Hematopoietic multipotent progenitor cell treated with erythropoietin and hydrocortisone succinate and interleukin-3 and kit ligand, for 17 days (in vitro differentiated cells): ENCODE measurements around the gene KIAA0319L.

ENCODE experiments used
- DNase-seq: peaks from one replicate; pipeline ENCODE4 v3.0.0-alpha.2; 2015; ENCODE audit warnings: low spot score

The KIAA0319L gene

DNA sequence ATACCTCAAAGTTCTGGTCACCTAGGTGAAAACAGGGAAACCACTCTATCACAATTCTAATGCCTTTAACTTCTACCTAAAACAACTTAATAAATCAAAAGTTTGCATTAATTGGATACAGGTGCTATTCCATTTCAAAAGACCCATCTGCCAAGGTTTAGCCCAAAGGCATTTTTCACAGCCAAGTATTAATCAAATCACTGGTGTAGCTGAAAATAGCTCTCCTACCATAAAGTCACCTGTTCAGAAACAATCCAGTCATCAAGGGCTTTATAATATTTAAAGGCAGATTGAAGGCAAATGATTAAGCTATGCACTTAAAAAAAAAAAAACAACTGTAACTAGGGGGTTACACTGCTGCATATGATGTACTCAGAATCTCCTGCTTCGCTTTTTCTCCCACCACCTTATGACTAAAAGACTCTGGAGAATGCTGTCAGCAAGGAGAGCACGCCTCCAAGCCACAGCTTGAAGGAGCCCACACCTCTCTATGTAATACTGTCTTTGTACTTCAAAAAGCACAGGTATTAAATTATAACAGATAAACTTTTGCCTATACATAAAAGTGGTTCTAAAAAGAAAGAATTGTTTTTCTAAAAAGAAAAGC, 20.5 kb downstream of the KIAA0319L start:
- DNase-seq: no peak

DNA sequence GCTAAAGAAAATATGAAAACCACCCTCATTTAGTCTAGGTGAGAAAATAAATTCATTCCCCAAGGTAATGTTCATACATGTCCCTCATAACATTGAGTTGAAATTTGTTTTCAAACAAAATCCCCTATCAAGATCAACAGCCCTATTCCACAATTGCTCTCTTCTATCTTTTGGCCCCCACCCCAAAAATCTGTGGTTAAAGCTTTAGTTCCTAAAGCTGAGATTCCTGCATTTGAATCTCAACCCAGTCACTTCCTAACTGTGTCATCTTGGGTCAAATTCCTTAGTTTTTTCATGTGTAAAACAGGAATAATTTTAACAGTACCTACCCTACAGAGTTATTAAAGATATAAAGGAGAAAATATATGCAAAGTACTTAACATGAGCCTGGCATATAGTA, 22.0 kb downstream of the KIAA0319L start:
- DNase-seq: no peak

DNA sequence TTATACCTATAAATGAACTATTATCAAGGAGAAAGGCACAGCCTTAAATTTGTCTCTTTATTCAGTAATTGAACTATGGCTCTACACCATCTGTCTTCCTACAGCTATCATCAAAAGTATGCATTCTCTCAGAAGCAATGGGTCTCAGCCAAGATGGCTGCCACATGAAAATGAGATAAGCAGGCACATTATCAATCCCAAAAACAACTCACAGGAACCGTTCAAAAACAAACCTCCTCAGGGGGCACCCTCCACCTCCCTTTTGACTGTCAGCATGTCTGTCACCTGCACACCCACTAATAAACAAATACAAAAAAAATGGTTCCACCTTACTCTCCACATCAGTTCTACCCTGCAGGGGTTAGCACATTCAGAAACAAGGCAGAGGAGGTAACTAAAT, 23.6 kb downstream of the KIAA0319L start:
- DNase-seq: peak; percentile 34

DNA sequence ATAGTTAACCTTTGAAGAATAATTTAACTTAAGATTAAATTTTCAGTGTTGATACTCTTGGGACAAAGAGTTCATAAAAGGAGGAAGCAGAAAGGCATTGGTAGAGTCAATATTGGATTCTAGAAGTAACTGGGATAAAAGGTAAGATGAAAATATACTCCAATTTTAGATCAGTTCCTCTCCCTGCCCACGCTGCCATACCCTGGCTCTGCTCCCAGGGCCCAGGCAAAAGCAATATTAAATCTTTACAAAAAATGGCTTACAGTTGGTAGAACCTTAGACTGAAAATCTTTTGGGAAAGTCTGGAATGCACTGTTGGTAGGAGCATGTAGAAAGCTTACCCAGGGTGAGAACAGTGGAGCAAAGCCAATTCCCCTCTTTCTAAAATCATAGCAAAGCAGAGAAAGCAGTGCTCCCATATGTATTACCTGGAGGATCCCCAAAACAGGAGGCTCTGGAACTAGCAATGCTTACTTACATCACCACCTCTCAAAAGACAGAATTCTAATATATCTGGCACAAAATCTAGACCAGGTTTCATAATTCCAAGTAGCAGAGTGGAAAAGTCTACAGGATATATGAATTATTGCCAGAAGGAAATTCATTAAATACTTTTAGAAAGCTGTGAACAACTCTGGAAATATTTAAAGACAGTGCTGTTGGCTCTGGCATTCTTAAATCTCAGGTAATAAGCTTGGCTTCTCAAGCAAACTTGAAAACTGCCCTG, 24.5 kb downstream of the KIAA0319L start:
- no peak for DNase-seq

DNA sequence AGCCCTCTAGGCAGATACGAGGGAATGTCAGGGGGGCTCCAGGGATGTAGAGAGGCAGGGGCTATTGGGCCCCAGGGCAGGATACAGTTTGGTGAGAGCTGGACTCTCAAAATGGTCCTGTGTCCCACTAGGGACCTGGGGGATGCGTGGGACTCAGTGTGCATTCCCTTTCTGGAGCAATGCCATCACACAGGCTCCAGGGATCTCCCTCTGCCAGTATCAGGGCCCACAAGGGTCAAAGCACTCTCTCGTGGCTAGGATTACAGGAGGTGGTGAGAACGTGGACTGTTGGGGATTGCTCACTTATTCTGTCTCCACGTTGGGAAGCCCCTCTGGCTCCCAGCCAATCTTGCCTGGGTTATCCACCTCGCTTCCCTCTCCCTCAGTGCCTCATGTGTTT, 25.8 kb downstream of the KIAA0319L start:
- DNase-seq: no peak

DNA sequence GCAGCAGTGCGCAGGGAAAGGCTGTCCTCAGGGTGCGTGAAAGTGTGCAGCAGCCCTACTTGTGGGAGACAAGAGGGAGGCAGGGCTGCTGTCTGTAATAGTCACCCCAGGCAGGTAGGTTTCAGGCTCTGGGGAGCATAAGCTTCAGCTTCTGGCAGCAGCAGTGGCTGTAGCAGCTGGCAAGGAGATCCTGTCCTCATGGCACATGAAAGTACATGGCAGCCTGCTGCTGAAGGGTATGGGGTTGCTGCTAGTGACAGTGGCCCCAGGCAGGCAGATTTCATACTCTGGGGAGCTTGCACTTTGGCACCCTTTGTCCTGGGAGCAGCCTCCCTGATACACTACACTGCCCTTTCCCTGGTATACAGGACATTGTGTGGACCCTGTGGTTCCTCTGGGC, 26.3 kb downstream of the KIAA0319L start:
- no peak for DNase-seq

DNA sequence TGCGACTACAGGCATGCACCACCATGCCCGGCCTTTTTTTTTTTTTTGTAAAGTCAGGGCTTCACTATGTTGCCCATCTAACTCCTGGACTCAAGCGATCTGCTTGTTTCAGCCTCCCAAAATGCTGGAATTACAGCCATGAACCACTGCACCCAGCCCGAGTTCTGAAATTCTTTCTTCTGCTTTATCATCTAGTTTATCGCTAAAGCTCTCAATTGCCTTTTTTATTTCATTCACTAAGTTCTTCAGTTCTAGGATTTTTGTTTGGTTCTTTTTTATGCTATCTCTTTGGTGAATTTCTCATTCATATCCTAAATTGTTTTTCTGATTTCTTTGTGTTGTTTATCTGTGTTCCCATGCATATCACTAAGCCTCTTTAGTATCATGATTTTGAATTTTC, 27.0 kb downstream of the KIAA0319L start:
- DNase-seq: no peak

DNA sequence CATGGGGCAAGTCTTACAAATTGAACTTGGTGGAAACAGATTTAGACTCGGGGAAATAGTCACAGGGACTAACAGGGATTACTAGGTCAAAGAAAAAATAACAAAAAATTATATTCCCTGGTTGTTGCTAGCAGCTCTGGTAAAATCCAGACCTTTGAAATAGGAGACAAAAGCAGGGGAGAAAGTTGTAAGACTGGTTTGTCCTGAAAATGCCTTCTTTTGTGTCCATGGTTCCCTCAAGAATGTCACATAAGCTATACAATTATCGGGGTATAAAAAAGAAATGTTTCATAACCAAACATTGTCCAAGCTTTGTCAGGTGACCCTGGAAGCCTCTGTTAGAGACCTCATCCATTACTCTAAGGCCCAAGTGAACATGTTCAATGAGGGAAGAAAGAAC, 33.1 kb downstream of the KIAA0319L start:
- DNase-seq: no peak

DNA sequence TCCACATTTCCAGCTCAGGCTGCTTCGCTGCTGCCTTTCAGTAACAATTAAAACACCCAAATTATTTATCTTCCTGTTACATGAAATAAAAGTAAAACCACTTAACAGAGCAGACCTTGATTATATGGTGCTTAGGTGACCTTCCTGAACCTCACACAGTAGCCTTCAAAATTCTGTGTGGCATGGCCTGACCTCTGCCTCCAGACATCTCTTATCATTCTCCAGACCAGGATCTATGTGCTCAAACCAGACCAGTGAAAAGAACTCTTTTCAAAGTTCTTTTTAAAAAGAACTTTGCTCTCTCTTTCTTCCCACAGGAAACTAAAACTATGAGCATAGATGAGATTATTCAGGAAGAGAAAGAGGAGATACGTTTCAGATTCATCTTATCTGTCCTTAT, 37.8 kb downstream of the KIAA0319L start:
- DNase-seq: no peak

DNA sequence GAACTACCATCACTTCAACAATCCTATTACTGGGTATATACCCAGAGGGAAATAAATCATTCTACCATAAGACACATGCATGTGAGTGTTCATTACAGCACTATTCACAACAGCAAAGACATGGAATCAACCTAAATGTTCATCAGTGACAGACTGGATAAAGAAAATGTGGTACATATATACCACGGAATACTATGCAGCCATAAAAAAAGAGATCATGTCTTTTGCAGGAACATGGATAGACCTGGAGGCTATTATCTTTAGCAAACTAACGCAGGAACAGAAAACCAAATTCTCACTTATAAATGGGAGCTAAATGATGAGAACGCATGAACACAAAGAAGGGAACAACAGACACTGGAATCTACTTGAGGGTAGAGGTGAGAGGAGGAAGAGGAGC, 39.0 kb downstream of the KIAA0319L start:
- no peak for DNase-seq

DNA sequence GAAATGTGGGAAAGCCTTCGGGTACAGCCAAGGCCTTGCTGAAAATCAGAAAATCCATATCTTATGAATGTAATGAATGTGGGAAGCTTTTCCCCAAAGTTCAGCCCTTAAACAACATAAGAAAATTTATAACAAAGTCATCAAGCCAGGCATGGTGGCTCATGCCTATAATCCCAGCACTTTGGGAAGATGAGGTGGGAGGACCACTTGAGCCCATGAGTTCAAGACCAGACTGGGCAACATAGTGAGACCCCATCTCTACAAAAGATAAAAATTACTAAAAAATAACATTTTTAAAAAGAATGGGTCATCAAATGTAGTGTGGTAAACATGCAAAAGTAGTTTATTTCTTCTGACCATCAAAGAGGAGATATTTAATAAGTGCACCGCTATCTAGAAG, 45.9 kb downstream of the KIAA0319L start:
- no peak for DNase-seq

DNA sequence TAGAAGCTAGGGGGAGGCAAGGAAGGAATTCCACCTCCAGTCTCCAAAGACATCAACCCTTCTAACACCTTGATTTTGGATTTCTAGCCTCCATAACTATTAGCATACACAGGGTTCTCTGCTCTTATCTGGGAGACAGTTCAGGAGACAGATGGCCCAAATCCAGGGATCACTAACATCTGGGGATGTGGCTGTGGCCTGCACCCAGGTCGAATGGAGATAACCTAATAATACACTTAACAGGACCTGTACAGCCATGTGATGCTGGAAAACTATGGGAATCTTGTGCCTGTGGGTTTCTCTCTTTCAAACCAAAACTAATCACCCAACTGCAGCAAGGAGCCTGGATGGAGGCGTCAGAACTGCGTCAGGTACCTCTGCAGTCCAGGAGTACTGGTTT, 47.6 kb downstream of the KIAA0319L start:
- no peak for DNase-seq

DNA sequence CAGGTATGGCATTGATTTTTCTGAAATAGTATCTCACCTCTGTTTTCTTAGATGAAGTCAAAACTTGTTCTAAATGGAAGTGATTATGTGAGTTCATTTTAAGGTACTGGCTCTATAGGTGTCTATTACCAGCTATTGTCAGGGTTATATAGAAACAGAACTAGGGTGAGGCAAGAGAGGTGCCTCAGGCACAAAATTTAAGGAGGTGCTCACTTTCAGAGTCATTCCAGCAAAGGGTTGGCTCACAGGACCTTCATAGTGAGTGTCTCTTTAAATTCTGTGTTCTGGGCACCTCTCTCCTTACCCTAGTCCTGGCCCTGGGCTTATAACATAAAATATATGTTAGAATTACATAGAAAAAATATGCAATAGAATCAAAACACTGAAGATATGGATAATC, 49.3 kb downstream of the KIAA0319L start:
- DNase-seq: no peak

DNA sequence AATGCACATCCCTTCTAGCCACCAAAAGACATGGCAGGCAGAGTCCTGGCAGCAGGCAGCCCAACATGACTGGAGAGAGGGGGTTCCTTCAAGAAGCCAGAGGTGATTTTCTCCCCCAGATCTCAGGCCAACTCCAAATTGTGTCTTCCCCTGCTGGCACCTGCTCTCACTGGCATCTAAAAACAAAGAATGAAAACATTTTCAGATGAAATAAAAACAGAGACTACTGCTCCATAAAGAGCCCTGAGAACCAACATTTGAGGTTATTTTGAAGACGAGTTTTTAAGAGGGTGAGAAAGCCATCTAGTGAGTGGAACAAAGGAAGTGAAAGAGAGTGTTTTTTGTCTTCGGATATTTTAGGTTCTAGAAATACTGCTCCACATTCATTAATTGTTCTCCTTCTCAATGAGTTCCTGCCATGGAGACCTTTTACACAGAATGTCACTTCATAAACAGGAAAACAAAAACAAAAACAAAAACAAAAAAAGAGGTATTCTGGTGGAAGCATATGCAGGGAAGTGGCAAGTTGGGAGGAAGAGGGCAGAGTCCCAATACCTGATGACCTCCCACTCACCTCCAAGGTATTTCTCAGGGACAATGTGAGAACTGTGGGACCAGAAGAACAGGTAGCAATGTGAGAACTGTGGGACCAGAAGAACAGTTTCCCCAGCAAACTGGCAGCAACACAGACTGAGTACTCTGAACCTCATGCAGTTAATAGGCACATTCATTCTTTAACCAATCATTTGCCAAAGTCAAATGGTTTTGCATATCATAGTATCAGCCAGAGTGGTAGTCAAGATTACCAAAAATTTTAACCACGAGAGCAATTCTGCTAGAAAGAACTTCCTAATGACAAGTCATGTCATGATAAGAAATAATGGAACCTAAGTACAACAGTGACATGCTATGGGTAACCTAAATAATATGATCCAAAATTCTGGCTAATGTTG, 50.0 kb downstream of the KIAA0319L start:
- peak; percentile 31 for DNase-seq

DNA sequence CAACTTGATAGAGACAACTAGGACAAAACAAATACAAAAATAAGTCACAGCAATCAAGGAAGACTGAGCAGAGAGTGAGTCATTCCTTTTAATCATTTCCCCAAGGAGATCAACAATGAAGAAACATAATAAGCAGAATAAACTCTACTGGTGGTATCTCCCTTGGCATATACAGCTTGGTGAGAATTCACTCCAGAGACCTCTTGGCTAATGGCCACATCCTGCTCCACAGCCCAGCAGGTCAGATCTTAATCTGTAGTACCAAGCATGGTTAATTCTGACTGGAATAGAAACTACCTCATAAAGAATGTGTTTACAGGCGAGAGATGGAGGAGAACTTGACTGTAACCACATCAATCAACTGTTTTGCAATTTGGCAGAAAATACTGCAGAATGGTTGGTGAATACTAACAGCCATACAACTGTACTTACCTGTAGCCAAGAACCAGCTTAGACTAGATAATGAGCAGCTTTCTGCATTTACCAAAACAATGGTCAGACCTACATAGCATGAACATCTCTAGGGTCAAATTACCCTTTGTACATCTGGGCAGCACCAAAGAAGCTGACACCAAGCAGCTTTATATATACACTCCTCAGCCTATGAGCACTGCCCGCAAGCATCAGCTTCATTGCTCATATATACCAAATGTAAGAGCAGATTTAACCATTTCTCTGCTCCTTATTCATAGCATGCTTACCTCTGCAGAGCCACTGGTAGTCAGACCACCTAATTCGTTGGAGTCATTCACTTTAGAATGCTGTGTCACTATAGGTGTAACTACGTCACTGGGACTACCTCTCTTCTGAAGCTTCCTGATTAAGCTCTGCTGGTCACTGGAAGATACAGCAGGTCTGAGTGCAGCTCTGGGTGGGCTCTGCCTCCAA, 51.0 kb downstream of the KIAA0319L start:
- peak; percentile 77 for DNase-seq

DNA sequence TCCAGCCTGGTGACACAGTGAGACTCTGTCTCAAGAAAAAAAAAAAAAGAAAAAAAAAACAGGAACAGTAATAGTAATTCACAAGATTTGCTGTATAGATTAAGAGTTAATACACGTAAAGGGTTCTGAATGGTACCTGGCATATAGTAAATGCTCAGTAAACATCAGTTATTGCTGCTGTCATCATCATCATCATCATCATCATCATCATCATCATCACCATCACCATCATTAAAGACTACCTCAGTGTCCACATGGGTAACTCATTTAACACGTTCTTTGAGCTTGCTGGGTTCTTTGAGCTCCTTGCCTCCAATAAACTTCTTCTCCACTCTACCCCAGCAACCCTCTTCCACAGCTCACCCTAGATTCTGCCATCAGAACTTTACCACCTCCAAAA, 55.0 kb downstream of the KIAA0319L start:
- no peak for DNase-seq

DNA sequence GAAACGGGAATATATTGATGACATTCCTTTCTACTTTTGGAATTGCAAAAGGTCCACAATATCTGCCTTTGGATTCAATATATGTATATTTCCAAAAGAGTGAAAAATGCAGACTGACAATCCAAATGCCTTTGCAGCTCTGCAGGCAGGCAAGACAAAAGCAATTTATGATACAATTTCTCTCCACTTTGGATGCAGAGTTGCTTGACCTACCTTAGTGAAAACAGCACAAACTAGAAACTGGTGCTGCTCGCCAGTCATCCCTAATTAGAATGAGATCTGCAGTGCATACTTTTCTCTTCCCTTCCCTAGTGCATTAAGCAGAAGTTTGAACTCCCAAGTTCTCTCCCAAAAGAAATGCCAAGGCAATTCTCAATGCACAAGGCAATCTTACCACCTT, 56.8 kb downstream of the KIAA0319L start:
- peak; percentile 12 for DNase-seq

DNA sequence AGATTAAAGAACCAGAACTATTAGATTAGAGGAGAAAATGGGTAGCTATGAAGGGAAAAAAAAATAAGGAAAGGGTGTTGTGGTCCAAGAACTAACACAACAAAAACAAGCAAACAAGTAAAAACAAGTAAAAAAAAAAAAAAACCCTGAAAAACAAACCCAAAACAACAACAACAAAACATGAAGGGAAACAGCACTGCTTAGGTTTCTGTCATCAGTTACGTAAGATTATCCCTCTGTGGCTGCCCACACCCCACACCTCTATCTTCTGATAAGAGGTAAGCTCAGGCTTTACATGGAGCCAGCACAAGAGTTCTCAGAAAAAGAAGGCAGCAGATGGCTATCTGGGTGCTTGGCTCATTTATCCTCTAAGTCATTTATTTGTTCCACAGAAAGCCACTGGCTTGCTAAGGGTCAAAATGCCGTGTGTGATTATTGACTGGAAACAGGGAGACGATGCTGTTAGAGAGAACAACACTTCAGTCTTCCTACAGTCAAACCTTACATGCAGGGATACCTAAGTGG, 57.5 kb downstream of the KIAA0319L start:
- DNase-seq: peak; percentile 69

DNA sequence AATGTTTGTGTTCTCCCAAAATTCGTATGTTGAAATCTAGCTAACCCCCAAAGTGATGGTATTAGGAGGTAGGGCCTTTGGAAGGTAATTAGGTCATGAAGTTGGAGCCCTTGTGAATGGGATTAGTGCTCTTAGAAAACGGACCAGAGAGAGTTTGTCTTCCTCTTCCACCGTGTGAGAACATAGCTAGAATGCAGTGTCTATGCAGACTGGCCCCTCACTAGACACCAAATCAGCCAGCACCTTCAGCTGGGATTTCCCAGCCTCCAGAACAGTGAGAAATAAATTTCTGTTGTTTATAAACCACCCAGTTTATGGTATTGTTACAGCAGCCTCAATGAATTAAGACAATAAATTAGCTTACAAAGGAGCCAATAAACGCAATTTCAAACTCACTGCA, 58.0 kb downstream of the KIAA0319L start:
- DNase-seq: no peak

DNA sequence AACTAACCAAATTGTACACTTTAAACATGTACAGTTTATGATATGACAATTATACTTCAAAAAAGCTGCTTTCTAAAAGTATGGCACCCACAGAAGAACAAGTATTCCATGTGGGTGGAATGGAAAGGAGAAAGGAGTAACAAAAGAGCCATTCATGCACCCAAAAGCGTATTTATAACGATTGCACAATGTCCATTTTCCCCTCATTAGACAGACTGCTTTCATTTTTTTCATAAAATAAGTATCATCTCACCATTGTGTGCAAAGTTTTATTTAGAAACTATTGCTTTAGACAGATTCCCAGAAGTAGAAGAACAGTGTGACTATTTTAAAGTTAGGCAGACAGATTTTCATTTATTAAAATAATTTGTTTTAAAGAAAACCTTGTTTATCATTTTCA, 59.6 kb downstream of the KIAA0319L start:
- no peak for DNase-seq

DNA sequence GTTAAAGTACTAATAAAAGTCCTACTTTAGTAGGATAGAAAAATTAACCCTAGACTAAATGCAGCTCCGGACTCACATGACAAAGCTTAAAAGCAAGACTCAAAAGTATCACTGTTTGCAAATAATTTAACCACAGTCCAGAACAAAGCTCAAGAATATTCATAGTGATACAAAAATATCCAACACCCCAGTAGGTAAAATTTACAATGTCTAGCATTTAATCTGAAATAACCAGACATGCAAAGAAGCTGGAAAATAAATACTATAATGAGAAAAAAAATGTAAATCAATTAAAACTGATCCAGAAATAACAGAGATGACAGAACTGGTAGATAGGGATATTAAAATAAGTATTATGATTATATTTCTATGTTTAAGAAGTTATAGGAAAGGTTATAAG, 67.0 kb downstream of the KIAA0319L start:
- DNase-seq: no peak

DNA sequence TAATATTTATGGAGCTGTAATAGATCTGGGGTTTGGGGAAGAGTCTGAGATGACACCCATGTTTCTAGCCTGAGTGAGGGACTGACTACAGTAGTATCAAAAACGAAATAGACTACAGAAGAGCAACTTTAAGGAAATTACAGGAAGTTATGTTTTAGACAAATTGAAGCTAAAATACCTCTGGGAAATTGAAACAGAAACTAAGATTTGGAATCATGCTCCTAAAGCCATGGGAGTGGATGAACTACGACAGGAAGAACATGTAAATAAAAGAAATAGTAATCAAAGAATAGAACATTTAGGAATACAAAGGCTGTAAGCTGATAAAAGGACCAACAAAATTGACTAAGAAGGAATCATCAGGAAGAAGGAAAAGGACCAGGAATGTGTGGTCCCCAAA, 68.9 kb downstream of the KIAA0319L start:
- DNase-seq: no peak
